Measurements from ENCODE around the gene NFE2L3. TPM values are rescaled to one million over a fixed set of nuclear protein-coding genes. Genes with fewer than 3 reads are reported as not detected.

Gene NFE2L3
- total and polyA plus RNA-seq, 8 donors = 1.2 to 10.3 (median 2.4) TPM

DNA sequence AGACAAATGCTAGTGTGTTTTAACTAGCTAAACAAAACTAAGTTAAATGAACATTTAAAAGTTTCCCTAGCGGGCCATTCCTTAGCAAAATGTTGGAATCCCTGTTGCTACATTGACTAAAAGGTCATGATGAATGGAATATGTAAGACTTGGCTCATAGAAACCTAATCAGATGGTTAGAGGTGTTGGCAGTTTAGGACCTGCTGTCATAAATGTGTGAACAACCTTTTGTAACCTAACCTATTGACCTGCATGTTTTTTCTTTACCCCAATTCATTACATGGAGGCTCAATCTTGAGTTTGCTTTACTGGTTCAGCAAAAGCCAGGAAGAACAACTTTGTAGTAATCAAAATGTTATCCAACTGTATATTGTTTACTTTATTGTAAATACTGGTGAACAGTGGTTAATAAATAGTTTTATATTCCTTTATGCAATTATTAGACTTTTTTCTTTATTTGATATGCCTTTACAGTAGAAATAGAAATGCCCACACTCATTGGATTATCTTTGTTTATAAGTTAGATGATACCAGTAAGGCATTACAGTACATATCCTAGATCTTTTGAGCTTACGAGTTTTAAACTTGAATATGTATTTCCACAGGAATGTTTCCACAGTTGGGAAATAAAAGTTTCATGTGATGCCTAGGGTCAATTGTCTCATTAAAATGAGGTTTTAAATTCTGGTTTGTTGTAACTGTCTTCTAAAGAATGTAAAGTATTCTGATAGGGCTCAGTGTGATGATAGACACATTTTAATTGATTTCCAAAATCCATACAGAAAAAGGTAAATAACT is 61.1 kb downstream of the NFE2L3 start:
- peak; percentile 13 for FAIRE-seq
- no peak for TF ChIP-seq CTCF (IDR thresholded peaks at IDR 0.05)
- no peak for DNase-seq

GRCh38 chr7:26213807-26214515 is 62.0 kb downstream of the NFE2L3 start:
- Histone ChIP-seq H3K4me3 (no peak overlapping the region), H3K4me1 (no peaks in the 10 kb centered on the region), H3K27ac (no peak overlapping the region), H3K36me3 (peaks cover 0 to 30% (median 22%) of the 10 kb centered on the region in 3 donors), H3K9me3 (no peaks in the 10 kb centered on the region), H3K27me3 (no peaks in the 10 kb centered on the region)
- ATAC-seq = no peak
- intact Hi-C loops (cut with DNase I) = no loop called here
- DNase-seq = no peak
- 82 to 85% methylated on average over 5 of the region's 5 CpGs for WGBS, 2 donors
- no peak for FAIRE-seq
- TF ChIP-seq CTCF (IDR thresholded peaks at IDR 0.05) = no peak

More for the DNA sequence above, 61.1 kb downstream of the NFE2L3 start:
- Histone ChIP-seq H3K36me3 (peaks cover 0 to 38% (median 22%) of the 10 kb centered on the region in 3 donors), H3K27ac (no peak overlapping the region), H3K4me1 (no peaks in the 10 kb centered on the region), H3K27me3 (no peaks in the 10 kb centered on the region), H3K4me3 (no peak overlapping the region), H3K9me3 (no peaks in the 10 kb centered on the region)
- no peak for ATAC-seq
- intact Hi-C loops (cut with DNase I) = no loop called here
- WGBS, 2 donors = 92 to 94% methylated on average over 2 of the region's 2 CpGs

DNA sequence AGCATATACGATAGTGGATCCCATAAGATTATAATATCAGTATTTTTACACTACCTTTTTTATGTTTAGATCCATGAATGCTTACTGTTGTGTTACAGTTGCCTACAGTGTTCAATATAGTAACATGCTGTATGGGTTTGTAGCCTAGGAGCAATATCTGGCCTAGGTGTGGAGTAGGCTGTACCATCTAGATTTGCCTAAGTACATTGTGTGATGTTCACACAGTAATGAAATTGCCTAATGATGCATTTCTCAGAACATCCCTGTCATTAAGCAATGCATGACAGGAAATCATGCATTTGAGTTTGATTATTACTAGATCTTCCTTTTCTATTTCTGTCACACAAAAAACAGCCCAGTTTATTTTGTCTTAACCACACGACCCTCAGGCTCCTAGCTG is 64.1 kb downstream of the NFE2L3 start:
- Histone ChIP-seq H3K27me3 (no peaks in the 10 kb centered on the region), H3K4me3 (no peak overlapping the region), H3K27ac (no peak overlapping the region), H3K9me3 (no peaks in the 10 kb centered on the region), H3K36me3 (peaks cover 0 to 12% (median 6%) of the 10 kb centered on the region in 3 donors), H3K4me1 (no peaks in the 10 kb centered on the region)
- TF ChIP-seq CTCF (IDR thresholded peaks at IDR 0.05) = no peak
- FAIRE-seq = no peak
- intact Hi-C loops (cut with DNase I) = no loop called here
- no peak for DNase-seq
- no peak for ATAC-seq
- whole genome bisulfite sequencing, 2 donors = 72 to 76% methylated on average over 2 of the region's 2 CpGs

DNA sequence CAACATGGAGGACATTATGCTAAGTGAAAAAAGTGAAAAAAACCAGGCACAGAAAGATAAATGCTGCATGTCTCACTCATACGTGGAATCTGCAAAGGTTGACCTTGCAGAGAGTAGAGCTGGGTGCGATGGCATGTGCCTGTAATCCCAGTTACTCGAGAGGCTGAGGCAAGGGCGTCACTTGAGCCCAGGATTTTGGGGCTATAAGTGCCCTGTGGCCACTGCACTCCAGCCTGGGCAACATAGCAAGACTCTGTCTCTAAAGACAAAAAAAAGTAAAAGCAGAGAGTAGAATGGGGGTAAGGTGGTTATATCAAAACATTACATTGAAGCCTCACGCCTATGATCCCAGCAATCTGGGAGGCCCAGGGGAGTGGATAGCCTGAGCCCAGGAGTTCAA is 72.4 kb downstream of the NFE2L3 start:
- TF ChIP-seq CTCF (IDR thresholded peaks at IDR 0.05) = no peak
- no peaks in the 10 kb centered on the region for H3K36me3 ChIP-seq
- WGBS, 2 donors = 60 to 67% methylated on average over 5 of the region's 5 CpGs
- FAIRE-seq = no peak
- intact Hi-C loops (cut with DNase I) = no loop called here
- no peak for ATAC-seq
- no peak overlapping the region for H3K4me3 ChIP-seq
- H3K4me1 ChIP-seq = no peaks in the 10 kb centered on the region
- no peak overlapping the region for H3K27ac ChIP-seq
- DNase-seq = no peak
- H3K9me3 ChIP-seq = no peaks in the 10 kb centered on the region
- no peaks in the 10 kb centered on the region for H3K27me3 ChIP-seq

GRCh38 chr7:26227987-26228386 is 76.0 kb downstream of the NFE2L3 start:
- no peak for DNase-seq
- Histone ChIP-seq H3K27me3 (no peaks in the 10 kb centered on the region), H3K4me3 (no peak overlapping the region), H3K4me1 (no peaks in the 10 kb centered on the region), H3K27ac (no peak overlapping the region), H3K9me3 (no peaks in the 10 kb centered on the region), H3K36me3 (no peaks in the 10 kb centered on the region)
- intact Hi-C loops (cut with DNase I) = no loop called here
- FAIRE-seq = no peak
- no peak for TF ChIP-seq CTCF (IDR thresholded peaks at IDR 0.05)
- WGBS, 2 donors = 93 to 95% methylated on average over 2 of the region's 2 CpGs
- no peak for ATAC-seq

All from pancreas (tissue), 10 donors.